ENCODE data around the gene GNG4. TPM values are rescaled to one million over a fixed set of nuclear protein-coding genes. Genes with fewer than 3 reads are reported as not detected.
A peak's percentile ranks its signal among the peaks of the same experiment; 100 is the strongest.

The GNG4 gene
- polyA plus RNA-seq, 4 donors: 1.6 to 50.7 (median 5.2) TPM

DNA sequence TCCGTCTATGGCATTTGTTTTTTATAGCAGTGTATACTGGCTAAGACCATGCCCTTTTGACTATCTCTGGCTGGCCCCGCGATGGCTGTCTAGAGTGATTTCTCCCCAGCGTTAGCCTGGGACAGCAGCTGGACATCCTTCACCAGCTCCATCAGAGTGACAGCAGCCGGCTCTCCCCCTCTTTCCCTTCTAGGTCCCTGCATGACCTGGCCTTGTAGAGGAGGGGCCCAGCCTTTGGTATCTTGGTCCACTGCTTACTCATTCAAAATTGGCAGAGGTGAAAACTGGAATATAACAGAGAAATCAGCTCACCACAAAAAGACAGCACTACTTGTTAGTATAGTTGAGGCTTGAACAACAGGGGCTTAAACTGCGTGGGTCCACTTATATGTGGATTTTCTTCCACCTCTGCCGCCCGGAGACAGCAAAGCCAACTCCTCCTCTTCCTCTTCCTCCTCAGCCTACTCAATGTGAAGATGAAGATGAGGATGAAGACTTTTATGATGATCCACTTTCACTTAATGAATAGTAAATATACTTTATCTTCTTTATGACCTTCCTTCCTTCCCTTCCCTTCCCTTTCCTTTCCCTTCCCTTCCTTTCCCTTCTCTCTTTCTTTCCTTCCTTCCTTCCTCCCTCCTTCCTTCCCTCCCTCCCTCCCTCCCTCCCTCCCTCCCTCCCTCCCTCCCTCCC, 116.0 kb downstream of the GNG4 start:
- WGBS, 3 donors: 72 to 80% (median 75%) methylated on average over 8 of the region's 8 CpGs
- H3K27me3 ChIP-seq (ENCODE audit: control insufficient read depth in 3 of 3, insufficient read depth in 3 of 3, low read length in 3 of 3): no peaks in the 10 kb centered on the region
- no peaks in the 10 kb centered on the region for H3K9me3 ChIP-seq (ENCODE audit: control insufficient read depth in 2 of 2, insufficient read depth in 1 of 2, low read depth in 1 of 2, low read length in 1 of 2)
- no peak overlapping the region for H3K27ac ChIP-seq (ENCODE audit: low read depth in 1 of 3, low read length in 2 of 3)
- DNase-seq (no peak), FAIRE-seq (no peak)
- H3K36me3 ChIP-seq (ENCODE audit: control insufficient read depth in 3 of 3, insufficient read depth in 2 of 3, low read depth in 1 of 3, low read length in 3 of 3): no peaks in the 10 kb centered on the region
- no peaks in the 10 kb centered on the region for H3K4me1 ChIP-seq (ENCODE audit: control insufficient read depth in 3 of 3, insufficient read depth in 2 of 3, low read depth in 1 of 3, low read length in 2 of 3)
- no peak overlapping the region for H3K4me3 ChIP-seq (ENCODE audit: low read depth in 1 of 3, low read length in 3 of 3)

DNA sequence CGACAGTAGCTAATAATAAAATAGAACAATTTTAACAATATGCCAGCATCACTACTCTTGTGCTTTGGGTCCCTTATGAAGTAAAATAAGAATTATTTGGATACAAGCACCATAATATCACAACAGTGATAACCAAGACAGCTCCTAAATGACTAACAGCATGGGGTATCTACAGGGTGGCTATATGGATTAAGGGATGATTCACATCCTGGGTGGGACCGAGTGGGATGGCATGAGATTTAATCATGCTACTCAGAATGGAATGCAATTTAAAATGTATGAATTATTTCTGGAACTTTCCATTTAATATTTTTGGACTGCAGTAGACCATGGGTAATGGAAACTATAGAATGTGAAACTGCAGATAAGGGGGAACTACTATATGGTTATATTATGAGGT, 117.2 kb downstream of the GNG4 start:
- no peaks in the 10 kb centered on the region for H3K9me3 ChIP-seq (ENCODE audit: control insufficient read depth in 2 of 2, insufficient read depth in 1 of 2, low read depth in 1 of 2, low read length in 1 of 2)
- H3K36me3 ChIP-seq (ENCODE audit: control insufficient read depth in 3 of 3, insufficient read depth in 2 of 3, low read depth in 1 of 3, low read length in 3 of 3): no peaks in the 10 kb centered on the region
- no peaks in the 10 kb centered on the region for H3K27me3 ChIP-seq (ENCODE audit: control insufficient read depth in 3 of 3, insufficient read depth in 3 of 3, low read length in 3 of 3)
- no peaks in the 10 kb centered on the region for H3K4me1 ChIP-seq (ENCODE audit: control insufficient read depth in 3 of 3, insufficient read depth in 2 of 3, low read depth in 1 of 3, low read length in 2 of 3)
- WGBS, 3 donors: 79 to 85% (median 82%) methylated on average over 2 of the region's 2 CpGs
- FAIRE-seq (no peak), DNase-seq (no peak)
- H3K4me3 ChIP-seq (ENCODE audit: low read depth in 1 of 3, low read length in 3 of 3): no peak overlapping the region
- no peak overlapping the region for H3K27ac ChIP-seq (ENCODE audit: low read depth in 1 of 3, low read length in 2 of 3)

DNA sequence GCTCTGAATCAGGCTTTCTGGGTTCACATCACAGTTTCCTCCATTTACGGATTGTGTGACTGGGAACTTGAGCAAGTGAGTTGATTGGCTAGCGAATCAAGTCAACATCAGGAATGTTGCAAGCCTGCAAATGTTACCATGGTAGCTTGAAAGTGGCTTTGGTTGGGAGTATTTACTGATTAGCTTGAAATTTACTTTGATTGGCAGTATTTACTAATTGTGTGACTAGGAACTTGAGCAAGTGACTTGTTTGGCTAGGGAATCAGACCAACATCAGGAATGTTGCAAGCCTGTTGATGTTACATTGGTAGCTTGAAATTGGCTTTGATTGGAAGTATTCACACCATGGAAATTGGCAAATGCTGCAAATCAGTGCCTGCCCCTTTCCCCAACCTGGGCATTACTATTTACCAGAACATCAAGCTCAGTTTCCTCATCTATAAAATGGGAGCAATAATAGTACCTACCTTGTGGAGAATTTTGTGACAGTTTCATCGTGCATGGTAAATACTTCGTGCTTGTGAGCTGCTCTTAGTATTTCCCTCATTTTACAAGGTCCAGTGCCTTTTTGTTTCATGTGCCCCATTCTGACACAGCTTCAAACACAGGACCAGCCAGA, 122.3 kb downstream of the GNG4 start:
- 82 to 93% (median 86%) methylated on average over 4 of the region's 4 CpGs for WGBS, 3 donors
- Histone ChIP-seq H3K27me3 (ENCODE audit: control insufficient read depth in 3 of 3, insufficient read depth in 3 of 3, low read length in 3 of 3) (no peaks in the 10 kb centered on the region), H3K4me1 (ENCODE audit: control insufficient read depth in 3 of 3, insufficient read depth in 2 of 3, low read depth in 1 of 3, low read length in 2 of 3) (no peaks in the 10 kb centered on the region), H3K27ac (ENCODE audit: low read depth in 1 of 3, low read length in 2 of 3) (no peak overlapping the region), H3K4me3 (ENCODE audit: low read depth in 1 of 3, low read length in 3 of 3) (no peak overlapping the region), H3K9me3 (ENCODE audit: control insufficient read depth in 2 of 2, insufficient read depth in 1 of 2, low read depth in 1 of 2, low read length in 1 of 2) (no peaks in the 10 kb centered on the region), H3K36me3 (ENCODE audit: control insufficient read depth in 3 of 3, insufficient read depth in 2 of 3, low read depth in 1 of 3, low read length in 3 of 3) (no peaks in the 10 kb centered on the region)
- DNase-seq: no peak
- no peak for FAIRE-seq

DNA sequence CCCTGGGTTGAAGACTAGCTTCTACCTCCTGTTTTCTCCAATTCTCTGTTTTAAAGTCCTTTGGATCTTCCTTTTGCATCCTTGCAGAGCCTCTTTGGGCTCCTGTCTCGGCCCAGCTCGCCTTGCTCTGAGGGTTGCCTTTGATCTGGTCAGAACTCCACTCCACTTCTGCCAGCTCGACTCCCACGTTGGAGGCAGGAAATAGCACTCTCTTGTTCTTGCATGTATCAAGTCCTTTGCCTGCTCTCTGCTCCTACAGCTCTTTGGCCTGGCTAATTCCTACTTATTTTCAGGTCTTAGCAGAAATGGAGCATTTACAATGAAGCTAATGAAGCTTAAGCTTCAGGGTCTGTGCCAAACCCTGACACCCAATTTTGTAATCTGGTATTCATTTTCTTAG, 124.3 kb downstream of the GNG4 start:
- no peaks in the 10 kb centered on the region for H3K4me1 ChIP-seq (ENCODE audit: control insufficient read depth in 3 of 3, insufficient read depth in 2 of 3, low read depth in 1 of 3, low read length in 2 of 3)
- no peak overlapping the region for H3K4me3 ChIP-seq (ENCODE audit: low read depth in 1 of 3, low read length in 3 of 3)
- H3K27ac ChIP-seq (ENCODE audit: low read depth in 1 of 3, low read length in 2 of 3): no peak overlapping the region
- H3K27me3 ChIP-seq (ENCODE audit: control insufficient read depth in 3 of 3, insufficient read depth in 3 of 3, low read length in 3 of 3): no peaks in the 10 kb centered on the region
- DNase-seq: no peak
- no peak for FAIRE-seq
- H3K36me3 ChIP-seq (ENCODE audit: control insufficient read depth in 3 of 3, insufficient read depth in 2 of 3, low read depth in 1 of 3, low read length in 3 of 3): no peaks in the 10 kb centered on the region
- 44 to 63% (median 54%) methylated on average over 4 of the region's 4 CpGs for WGBS, 3 donors
- no peaks in the 10 kb centered on the region for H3K9me3 ChIP-seq (ENCODE audit: control insufficient read depth in 2 of 2, insufficient read depth in 1 of 2, low read depth in 1 of 2, low read length in 1 of 2)

DNA sequence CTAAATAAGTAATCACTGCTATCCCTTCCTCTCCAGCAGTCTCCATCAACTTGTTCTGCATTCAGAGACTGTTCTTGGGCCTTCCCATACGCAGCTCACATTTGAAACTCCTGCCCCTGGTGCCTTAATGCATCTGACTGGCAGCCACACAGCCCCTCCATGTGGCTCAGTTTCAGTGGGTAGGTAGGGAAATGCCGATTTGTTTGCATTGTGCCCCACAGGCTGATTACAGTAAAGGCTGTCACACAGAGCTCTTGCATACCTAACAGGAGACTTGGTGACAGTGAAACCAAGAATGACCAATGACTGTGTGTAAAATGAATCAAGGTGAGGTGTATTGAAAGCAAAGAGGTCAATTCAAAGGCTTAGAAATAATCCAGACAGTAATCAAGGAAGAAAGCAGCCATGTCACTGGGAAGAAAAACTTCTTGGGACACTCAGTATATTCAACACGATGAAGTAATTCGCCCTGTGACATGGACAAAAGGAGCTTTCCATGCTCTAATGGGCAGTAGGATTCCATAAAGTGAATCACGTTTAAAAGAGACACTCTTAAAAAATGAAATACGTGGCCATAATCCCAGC, 132.6 kb downstream of the GNG4 start:
- FAIRE-seq: no peak
- no peak for DNase-seq
- no peak overlapping the region for H3K4me3 ChIP-seq (ENCODE audit: low read depth in 1 of 3, low read length in 3 of 3)

DNA sequence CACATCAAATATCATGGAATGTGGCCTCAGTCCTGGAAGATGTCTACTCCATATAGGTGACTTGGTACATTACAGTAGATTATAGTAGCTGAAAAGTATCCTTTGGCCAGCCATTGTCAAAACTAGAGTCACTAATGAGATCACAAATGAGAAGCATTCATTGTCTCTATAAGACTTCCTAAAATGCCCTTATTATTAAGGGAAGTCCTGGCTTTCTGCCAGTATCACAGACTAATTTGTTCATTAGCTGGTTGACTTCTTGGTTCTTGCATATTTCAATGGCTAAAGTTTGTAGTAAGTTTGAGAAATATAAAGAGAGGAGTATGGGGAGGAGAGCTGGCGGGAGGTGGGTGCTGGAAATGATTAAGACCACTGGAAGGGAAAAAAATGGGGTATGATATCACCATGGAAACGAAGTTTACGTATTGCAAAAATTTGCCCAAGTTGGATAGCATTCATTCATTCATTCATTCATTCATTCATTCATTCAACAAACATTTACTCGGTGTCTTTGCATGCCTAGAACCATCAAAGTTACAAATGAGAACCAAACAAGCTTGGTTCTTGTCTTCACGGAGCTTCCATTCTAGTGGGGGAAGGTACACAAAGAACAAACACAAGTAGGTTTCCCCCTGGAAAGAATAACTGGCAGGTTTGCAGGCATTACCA, 133.6 kb downstream of the GNG4 start:
- H3K9me3 ChIP-seq (ENCODE audit: control insufficient read depth in 2 of 2, insufficient read depth in 1 of 2, low read depth in 1 of 2, low read length in 1 of 2): no peaks in the 10 kb centered on the region
- H3K27me3 ChIP-seq (ENCODE audit: control insufficient read depth in 3 of 3, insufficient read depth in 3 of 3, low read length in 3 of 3): no peaks in the 10 kb centered on the region
- no peaks in the 10 kb centered on the region for H3K4me1 ChIP-seq (ENCODE audit: control insufficient read depth in 3 of 3, insufficient read depth in 2 of 3, low read depth in 1 of 3, low read length in 2 of 3)
- DNase-seq (no peak), FAIRE-seq (no peak)
- WGBS, 3 donors: 88 to 91% (median 90%) methylated on average over 5 of the region's 5 CpGs
- no peak overlapping the region for H3K27ac ChIP-seq (ENCODE audit: low read depth in 1 of 3, low read length in 2 of 3)
- no peaks in the 10 kb centered on the region for H3K36me3 ChIP-seq (ENCODE audit: control insufficient read depth in 3 of 3, insufficient read depth in 2 of 3, low read depth in 1 of 3, low read length in 3 of 3)
- no peak overlapping the region for H3K4me3 ChIP-seq (ENCODE audit: low read depth in 1 of 3, low read length in 3 of 3)

More for the DNA sequence above, 132.6 kb downstream of the GNG4 start:
- H3K27ac ChIP-seq (ENCODE audit: low read depth in 1 of 3, low read length in 2 of 3): no peak overlapping the region
- WGBS, 3 donors: 81 to 88% (median 82%) methylated on average over 6 of the region's 6 CpGs
- H3K27me3 ChIP-seq (ENCODE audit: control insufficient read depth in 3 of 3, insufficient read depth in 3 of 3, low read length in 3 of 3): no peaks in the 10 kb centered on the region
- H3K9me3 ChIP-seq (ENCODE audit: control insufficient read depth in 2 of 2, insufficient read depth in 1 of 2, low read depth in 1 of 2, low read length in 1 of 2): no peaks in the 10 kb centered on the region
- H3K4me1 ChIP-seq (ENCODE audit: control insufficient read depth in 3 of 3, insufficient read depth in 2 of 3, low read depth in 1 of 3, low read length in 2 of 3): no peaks in the 10 kb centered on the region
- H3K36me3 ChIP-seq (ENCODE audit: control insufficient read depth in 3 of 3, insufficient read depth in 2 of 3, low read depth in 1 of 3, low read length in 3 of 3): no peaks in the 10 kb centered on the region

DNA sequence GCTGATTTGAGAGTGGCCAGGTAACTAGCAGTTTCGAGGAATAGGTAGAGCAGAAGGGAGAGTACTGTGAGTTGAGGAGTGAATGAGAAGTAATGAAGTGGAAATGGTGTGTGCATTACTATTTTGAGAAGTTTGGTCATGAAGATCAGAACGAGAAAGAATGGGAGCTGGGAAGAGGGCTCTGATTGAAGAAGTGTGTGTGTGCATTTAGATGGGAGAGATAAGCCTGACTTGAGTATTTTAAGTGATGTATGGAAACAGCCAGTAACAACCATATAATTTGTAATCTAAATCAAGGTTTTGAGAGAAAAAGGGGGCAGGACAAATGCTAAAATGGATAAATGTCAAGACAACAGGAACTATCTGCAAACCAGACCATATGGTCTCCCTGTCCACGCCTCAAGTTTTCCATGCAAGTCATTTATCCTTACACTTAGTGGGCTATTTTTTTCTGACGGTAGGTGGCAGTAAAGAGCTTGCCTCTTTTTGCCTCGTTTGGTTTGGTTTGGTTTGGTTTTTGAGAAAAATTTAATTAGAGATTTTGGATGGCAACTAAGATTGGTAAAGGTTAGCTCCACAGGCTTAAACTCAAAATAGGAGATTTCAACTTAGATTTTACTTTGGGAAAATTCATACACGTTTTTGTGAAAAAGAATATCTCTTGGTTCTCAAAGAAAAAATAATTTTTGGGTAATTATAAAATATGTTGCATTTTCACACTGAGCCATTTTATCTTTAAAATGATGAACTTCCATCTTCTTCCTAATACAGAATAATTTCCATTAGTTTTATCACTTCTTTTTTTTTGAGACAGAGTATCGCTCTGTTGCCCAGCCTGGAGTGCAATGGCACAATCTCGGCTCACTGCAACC, 135.9 kb downstream of the GNG4 start:
- Histone ChIP-seq H3K4me3 (ENCODE audit: low read depth in 1 of 3, low read length in 3 of 3) (no peak overlapping the region), H3K4me1 (ENCODE audit: control insufficient read depth in 3 of 3, insufficient read depth in 2 of 3, low read depth in 1 of 3, low read length in 2 of 3) (no peaks in the 10 kb centered on the region), H3K9me3 (ENCODE audit: control insufficient read depth in 2 of 2, insufficient read depth in 1 of 2, low read depth in 1 of 2, low read length in 1 of 2) (no peaks in the 10 kb centered on the region), H3K36me3 (ENCODE audit: control insufficient read depth in 3 of 3, insufficient read depth in 2 of 3, low read depth in 1 of 3, low read length in 3 of 3) (no peaks in the 10 kb centered on the region), H3K27ac (ENCODE audit: low read depth in 1 of 3, low read length in 2 of 3) (no peak overlapping the region), H3K27me3 (ENCODE audit: control insufficient read depth in 3 of 3, insufficient read depth in 3 of 3, low read length in 3 of 3) (no peaks in the 10 kb centered on the region)
- 36 to 38% (median 37%) methylated on average over 8 of the region's 8 CpGs for WGBS, 3 donors
- DNase-seq (peak; percentile 69 to 74), FAIRE-seq (no peak)
